Bone marrow (tissue), 2 donors: Measurements from ENCODE around the gene SFT2D1.
"Not testable (repeated sequence)": the region's sequence is repeated elsewhere in the genome, so short reads cannot be mapped to it uniquely, and the experiment has no call there.

Source experiments
- DNase-seq, 2 donors: peaks; one replicate each; lab custom pipeline; 2025; lab: John Stamatoyannopoulos, UW

SFT2D1 gene

DNA sequence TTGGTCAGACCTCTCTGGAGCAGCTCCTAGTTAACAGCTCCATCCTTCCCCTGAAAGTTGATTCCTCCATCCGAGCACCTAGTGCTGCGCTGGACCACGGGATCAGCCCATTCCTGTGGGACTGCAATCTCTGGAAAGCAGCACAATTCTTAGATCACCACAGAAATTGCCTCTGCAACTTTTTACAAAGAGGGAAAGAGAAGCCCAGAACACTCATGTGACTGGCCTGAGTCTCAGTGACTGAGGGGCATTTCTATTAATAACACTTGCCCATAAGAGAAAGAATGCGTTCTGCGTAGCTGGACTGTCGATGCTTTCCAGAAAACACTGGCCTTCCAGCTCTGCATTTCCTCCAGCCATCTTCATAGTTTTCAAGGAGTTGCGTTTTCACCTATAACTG, 22.1 kb upstream of the SFT2D1 start:
- no peak for DNase-seq

DNA sequence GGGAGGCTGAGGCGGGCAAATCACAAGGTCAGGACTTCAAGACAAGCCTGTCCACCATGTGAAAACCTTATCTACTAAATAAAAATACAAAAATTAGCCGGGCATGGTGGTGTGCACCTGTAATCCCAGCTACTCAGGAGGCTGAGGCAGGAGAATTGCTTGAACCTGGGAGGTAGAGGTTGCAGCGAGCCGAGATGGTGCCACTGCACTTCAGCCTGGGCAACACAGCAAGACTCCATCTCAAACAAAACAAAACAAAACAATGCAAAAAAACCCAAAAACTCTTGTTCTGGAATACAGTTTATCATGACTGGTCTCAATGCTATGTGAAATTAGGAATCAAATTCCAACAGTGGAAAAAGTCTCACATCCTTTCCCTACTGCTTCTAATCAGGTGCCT, 20.1 kb upstream of the SFT2D1 start:
- DNase-seq: not testable (repeated sequence)

DNA sequence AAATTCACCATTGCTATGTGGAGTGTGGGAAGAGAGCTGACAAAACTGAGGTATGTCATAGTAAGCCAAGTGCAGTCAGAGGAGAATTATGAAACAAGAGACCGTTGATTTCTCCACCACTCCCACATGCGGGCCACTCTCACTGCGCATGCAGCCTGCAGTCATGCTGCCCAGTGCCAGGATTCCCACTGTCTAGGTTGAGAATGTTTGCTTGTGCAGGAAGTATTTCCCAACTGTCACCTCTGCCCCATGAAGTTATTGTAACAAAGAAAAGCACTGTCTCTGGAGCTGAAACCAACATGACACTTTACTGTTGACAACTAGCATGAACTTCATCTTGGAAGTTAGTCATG, 18.7 kb upstream of the SFT2D1 start:
- DNase-seq: no peak

DNA sequence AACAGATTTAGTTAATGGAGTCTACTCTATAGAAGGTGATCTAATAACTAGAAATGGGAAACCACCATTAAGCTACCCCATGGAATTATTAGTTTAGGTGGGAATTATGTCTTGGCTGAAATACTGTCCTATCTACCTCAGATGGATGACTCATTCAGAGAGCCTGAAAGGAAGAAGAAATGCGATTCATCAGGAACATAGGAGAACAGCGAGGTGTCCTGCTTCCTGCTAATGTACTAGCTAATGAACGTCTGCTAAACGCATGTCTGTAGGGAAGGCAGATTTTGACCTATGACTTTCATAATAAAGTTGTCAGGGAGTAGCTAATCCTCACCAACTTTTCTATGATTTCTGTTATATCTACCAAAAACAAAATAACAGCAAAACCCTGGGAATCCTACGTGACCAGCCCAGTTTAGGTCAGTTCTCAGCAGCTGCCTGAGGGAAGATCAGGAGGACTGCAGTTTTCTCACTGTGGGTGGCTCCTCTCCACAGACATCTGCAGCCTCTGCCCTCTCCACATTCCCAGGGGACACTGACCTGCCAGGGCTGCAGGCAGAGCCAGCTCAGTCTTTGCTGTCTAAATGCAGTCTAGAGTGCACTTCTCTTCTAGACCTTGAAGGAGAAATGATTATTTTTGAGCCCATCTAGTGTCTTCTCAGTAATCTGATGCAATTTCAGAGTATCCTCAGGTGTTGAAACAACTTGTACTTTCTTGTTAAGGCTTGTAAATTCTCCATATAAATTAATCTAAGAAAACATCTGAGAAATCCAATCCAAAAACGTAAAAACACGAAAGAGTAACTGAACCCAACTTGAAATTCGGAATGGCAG, 18.1 kb upstream of the SFT2D1 start:
- no peak for DNase-seq

DNA sequence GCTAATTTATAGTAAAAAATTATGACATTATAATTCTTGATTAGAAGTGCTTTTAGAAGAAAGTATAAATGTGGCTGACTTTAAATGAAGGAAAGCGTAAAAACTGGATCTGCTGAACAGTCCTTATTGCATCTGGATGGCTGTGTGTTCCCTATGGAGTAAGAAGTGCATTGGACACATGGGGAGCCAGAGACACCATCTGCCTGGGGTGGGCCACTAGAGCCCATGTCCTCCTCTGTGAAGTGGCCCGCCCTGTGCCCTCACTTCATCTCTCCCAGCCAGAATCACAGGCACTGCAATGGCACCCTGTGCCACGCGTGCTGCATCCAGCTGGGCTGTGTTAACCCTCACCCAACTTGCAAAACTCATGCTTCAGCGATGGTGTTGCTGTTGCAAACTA, 13.2 kb upstream of the SFT2D1 start:
- DNase-seq: no peak

DNA sequence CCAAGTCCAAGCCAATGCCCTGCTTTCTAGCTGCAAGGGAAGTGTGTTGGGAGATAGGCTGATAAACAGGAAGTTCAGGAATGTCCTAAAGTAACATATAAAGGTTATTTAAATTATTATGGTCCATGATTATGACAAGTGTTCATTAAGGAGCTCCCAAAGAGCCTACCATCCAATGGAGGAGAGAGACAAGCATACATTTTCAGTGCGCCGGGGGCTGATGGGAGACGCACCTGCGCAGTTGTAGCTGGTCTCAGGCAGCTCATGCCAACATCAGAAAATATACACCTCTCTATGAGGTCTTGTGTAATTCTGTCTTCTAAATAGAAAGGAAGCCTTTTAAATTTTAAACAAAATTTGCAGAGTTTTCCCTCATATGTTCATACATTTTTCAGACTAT, 12.6 kb upstream of the SFT2D1 start:
- DNase-seq: no peak

DNA sequence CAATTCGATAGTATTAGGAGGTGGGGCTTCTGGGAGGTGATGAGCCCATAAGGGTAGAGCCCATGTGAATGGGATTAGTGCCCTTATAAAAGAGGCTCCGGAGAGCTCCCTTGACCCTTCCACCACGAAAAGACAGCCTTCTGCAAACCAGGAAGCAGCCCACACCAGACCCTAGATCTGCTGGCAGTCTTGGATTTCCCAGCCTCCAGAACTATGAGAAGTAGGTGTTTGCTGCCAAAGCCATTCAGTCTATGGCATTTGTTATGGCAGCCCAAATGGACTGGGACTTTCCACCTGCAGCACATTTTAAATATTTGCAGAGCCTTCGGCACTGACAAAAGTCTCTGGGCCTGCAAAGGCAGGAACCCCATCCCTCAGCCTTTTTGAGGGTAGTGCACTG, 11.8 kb upstream of the SFT2D1 start:
- DNase-seq: no peak

DNA sequence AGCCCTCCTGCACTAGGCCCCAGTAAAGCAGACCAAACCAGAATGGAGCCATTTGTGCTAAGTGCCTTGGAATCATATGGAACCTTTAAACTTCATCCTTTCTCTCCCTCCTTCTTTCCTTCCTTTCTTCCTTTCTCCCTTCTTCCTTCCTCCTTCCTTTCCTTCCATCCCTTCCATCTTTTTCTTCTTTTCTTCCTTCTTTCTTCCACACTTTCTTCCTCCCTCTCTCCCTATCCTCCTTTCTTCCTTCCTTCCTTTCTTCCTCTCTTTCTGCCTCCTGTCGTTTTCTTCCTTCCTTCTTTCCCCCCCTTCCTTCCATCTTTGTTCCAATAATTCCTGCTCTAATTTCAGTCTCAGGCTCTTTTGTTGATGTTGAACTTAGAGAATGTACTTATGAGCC, 11.2 kb upstream of the SFT2D1 start:
- no peak for DNase-seq

DNA sequence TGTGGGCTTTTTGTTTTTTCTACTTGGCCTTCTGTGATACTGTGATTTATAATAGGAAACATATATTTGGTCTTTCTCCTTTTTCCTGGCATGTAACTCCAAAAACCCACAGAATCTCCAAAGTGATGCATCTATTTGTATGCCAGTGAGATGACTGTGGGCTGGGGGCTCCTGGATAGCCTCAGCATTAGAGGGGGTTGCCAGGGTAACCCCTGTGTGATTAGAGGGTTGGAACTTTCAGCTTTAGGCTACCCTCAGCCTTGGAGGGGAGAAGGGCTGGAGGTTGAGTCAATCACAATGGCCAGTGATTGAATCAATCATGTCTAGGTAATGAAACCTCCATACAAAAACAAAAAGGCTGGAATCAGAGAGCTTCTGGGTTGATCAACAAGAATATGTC, 10.6 kb upstream of the SFT2D1 start:
- no peak for DNase-seq

DNA sequence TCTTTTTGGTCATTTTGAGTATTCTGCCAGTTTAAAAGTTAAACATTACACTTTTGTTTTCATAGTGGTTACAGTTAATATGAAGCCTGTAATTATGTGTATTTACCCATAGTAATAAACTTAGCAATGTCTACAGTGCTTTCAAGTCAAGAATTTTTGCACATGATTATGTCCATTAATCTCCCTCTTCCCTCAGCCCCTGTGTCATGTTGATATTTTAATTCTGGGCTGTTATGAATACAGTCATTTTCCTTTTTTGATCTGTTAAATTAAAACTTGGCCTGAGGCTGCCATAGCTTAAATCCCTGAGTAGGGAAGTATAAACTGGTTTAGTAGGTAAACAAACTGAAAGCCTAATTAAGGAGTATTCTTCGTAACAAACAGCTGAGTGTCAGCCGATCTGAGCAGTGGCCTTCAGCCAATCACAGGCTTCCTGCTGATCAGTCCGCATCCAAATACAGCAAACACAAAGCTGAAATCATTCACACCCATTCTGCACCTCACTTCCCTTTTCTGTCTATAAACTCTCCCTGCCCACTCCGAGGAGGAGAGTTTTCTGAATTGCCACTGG, 9.5 kb upstream of the SFT2D1 start:
- DNase-seq: peak in 1 of 2 donors; percentile 13

DNA sequence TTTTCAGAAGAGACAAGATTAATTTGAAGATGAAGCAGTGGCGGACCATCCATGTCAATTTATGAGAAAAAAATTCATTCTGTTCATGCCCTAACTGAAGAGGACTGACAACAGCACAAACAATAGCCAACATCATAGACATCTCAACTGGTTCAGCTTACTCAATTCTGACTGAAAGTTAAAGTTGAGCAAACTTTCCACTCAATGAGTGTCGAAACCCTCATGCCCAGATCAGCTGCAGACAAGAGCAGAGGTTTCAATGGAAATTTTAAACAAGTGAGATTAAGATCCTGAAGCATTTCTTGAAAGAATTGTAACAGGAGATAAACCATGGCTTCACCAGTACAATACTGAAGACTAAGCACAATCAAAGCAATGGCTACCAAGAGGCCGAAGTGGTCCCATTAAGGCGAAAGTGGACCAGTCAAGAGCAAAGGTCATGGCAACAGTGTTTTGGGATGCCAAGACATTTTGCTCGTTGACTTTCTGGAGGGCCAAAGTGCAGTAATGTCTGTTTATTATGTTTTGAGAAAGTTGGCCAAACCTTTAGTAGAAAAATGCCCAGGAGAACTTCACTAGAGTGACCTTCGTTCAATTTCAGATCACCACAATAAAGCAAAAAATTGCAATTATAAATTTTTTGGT, 6.1 kb upstream of the SFT2D1 start:
- no peak for DNase-seq

DNA sequence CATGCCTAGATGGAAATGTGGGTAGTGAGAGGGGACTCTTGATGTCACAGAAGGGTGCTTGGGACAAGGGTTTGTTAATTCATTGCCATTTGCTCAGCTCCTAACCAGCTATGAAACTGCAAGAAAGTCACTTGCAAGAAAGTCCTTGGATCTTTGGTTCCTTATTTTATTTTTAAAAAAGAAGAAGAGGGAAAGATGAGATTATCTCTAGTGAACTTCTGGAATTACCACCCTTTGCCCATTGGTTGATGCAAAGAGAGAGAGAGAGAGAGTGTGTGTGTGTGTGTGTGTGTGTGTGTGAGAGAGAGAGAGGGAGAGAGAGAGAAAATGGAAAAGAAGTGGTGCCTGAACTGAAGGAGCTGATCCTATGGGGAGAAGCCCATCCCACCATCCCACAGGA, 4.6 kb upstream of the SFT2D1 start:
- DNase-seq: no peak

DNA sequence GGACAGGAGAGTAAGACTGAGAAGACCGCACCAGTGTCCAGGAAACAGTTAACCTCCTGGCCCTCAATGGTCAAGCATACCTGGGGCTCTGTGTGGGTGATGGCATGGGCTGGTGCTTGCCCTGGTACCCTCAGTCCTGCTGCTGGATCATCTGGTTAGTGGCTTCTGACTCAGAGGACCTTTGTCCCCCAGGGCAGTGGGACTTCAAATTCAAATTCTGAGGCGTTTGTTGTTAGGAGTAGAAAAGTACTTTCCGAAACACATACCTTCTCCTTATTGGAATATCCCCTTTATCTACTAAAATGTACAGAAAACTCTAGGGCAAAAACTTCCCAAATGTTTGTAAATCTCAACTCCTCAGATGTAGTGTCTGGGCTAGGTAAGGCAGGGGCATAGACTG, 4.1 kb upstream of the SFT2D1 start:
- no peak for DNase-seq

DNA sequence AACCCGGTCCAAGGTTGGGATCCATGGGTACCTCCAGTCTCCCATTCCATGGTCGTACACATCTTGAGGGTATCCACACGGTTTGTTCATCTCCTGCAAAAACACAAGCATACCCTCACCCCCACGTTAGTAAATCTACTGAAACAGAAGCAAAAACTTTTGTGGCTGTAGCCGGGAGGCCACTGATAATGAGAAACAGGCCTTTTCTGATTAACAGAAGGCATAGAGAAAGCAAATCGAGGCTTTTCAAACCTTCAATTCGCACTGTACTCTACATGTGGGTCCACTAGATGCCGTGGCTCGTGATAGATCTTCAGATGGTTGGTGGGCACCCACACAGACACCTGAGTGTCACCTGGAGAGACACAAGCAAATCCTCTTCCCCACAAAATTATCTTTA, 3.3 kb upstream of the SFT2D1 start:
- DNase-seq: not testable (repeated sequence)

DNA sequence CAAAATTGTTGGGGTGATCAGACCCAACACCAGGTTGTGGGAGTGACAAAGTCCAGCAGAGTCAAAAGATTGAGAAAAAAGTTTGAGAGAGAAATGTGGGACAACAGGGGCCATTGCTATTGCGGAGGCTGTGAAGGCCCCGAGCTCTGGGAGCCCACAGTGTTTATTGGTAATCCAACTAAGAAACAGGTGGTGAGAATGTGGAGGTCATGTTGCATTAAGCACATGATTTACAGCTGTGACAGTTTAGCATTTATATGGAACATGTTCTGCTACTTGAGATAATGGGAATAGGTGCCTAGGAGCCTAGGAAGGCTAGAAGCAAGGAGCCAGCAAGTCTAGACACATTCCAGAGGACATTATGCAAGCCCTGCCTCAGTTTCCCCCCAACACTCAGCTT, 2.6 kb upstream of the SFT2D1 start:
- DNase-seq: not testable (repeated sequence)

DNA sequence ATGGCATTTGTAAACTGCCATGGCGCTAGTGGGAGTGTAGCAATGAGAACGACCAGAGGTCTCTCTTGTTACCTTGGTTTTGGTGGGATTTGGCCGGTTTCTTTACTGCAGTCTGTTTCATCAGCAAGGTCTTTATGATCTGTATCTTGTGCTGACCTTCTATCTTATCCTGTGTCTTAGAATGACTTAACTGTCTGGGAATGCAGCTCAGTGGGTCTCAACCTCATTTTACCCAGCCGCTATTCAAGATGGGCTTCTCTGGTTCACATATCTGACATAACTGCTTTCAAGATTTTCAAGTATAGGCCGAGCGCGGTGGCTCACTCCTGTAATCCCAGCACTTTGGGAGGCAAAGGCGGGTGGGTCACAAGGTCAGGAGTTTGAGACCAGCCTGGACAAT, 1.9 kb upstream of the SFT2D1 start:
- no peak for DNase-seq

DNA sequence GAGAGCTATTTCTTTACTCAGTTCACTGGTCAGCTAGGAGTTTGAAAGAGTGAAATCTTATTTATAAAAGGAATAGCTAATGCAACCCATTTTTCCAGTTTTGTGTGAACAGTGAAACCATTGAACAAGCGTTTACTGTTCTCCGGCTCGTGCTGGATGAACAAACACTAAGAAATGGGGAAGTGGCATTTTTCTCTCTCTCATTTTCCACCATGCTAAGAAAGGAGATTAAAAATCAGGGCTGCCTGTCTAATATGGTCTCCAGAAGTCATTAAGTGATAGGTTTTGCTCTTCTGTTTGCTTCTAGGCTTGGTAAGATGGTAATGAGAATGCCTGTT, 774 bp upstream of the SFT2D1 start:
- DNase-seq: peak in 1 of 2 donors; percentile 48

DNA sequence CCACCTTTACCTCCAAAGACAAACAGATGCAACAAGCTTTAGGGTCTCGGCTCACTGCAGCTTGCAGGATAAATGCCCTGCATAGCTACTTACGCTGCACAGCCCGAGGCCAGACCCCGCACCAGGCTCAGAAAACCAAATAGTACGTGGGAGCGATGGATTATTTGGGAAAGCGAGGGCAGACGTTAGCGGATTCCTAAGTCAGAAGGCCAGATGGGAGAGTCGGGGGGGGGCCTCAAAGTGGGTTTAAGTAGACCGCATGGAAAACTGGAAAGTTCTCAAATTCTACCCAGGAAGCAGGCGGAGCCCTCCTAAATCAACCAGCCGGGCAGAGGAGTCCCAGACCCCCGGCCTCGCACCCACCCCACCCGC, 382 bp downstream of the SFT2D1 start:
- no peak for DNase-seq

DNA sequence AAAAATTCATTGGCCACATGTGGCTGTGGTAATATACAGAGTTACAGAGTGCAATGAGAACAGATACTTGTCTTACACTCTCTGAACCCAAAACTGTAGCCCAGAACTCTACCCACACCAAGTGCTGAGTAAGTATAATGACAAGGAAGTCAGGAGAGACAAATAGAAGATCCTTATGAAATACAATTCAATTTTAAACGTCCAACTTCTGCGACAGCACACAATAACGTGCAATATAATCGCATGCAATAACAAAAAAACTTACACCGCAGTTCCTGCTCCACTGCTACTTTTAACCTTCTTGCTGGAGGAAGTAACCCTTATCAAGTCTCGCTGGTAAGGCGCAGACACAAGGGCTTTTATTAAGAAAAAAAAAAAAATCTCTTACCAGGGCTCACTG, 881 bp downstream of the SFT2D1 start:
- no peak for DNase-seq

DNA sequence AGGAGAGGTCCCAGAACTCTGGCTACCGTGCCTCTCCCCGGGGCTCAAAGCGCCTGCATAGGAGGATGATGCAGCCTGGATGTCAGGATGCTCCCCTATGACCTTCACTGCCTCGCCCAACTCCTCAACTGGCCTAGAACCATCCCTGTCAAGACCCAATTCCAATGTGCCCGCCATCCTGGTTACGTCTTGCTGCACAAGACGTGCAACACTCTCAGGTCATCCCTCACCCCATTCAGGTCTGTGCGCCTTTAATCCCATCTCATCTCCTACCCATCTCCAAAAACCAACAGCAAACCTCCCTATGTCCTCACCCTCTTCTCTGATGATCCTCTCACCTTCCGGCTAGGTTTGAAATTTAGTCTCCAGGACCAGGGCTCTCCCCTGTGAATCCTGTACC, 3.5 kb downstream of the SFT2D1 start:
- no peak for DNase-seq

DNA sequence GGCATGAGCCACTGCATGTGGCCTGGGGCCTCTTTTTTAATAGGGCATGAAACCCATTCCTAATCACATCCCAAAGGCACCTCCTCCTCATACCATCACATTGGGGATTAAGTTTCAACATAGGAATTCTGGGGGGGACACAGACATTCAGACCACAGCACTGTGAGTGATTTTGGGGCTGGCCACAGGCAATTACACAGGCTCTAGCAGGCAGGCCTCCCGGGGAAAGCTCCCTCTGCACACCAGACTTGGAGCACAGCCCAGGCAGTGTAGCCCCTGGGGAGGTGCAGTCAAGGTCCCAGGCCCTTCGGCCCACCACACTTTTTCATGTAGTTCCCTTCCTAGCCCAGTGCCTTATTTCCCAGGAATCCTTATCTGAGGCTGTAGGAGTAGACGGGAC, 5.5 kb downstream of the SFT2D1 start:
- no peak for DNase-seq

DNA sequence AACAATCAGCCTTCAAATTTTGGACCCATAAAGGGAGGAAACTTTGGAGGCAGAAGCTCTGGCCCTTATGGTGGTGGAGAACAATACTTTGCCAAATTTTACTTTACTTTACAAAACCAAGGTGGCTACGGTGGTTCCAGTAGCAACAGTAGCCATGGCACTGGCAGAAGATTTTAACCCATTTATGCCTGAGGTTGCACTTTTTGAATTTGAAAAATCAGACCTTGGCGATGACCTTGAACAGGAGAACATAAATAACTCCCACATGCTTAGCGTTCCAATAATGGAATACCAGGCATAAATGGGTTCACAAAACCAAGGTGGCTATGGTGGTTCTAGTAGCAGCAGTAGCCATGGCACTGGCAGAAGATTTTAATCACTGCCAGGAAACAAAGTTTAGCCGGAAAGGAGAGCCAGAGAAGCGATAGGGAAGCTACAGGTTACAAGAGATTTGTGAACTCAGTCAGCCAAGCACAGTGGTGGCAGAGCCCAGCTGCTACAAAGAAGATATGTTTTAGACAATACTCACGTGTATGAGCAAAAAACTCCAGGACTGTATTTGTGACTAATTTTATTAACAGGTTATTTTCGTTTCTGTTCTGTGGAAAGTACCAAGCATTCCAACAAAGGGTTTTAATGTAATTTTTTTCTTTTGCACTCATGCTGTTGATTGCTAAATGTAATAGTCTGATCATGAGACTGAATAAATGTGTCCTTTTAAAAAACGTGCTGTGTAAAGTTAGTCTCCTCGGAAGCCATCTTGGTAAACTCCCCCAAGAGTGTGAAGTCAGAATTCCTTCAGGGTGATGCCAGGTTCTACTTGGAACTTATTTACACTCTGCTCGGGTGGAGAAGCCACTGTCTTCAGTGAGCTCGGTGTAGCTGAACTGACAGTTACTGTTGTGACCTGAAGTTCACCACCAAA, 6.7 kb downstream of the SFT2D1 start:
- no peak for DNase-seq

DNA sequence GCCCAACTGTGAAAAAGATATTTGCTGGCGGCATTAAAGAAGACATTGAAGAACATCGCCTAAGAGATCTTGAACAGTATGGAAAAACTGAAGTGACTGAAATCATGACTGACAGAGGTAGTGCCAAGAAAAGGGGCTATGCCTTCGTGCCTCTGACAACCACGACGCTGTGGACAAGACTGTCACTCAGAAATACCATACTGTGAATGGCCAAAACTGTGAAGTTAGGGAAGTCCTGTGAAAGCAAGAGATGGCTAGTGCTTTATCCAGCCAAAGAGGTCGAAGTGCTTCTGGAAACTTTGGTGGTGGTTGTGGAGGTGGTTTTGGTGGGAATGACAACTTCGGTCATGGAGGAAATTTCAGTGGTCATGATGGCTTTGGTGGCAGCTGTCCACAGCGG, 7.5 kb downstream of the SFT2D1 start:
- no peak for DNase-seq
